Uterus (tissue), 2 donors: ENCODE measurements around the gene USP17L17.
"Not testable (repeated sequence)": the region's sequence is repeated elsewhere in the genome, so short reads cannot be mapped to it uniquely, and the experiment has no call there.

Experiments
- CTCF ChIP-seq, 4 experiments: fragments of 200-600 bp in 2 of 4; fragments of 450-650 bp in 2 of 4; sonication (generic) in 2 of 4; IDR thresholded peaks; one replicate each; pipeline ENCODE4 v1.5.1; 2016 to 2019; ENCODE audit warnings: antibody characterized with exemption in 4 of 4, mild to moderate bottlenecking in 2 of 4, moderate library complexity in 1 of 4
- POLR2A ChIP-seq, 2 donors: fragments of 450-650 bp; IDR thresholded peaks; one replicate each; pipeline ENCODE4 v1.6.1; 2016; ENCODE audit warnings: antibody characterized with exemption in 2 of 2, mild to moderate bottlenecking in 1 of 2, moderate library complexity in 1 of 2

GRCh38 chr4:9257824-9258223 lies 14.1 kb downstream of the USP17L17 start, which contains the start of gene USP17L20:
- TF ChIP-seq CTCF, POLR2A (IDR thresholded peaks at IDR 0.05): not testable (repeated sequence)
